Vagina (tissue), 2 donors: Measurements from ENCODE around the gene LCE4A. TPM values are rescaled to one million over a fixed set of nuclear protein-coding genes. Genes with fewer than 3 reads are reported as not detected.

Source experiments
- DNase-seq, 2 donors: peaks; one replicate each; pipeline ENCODE4 v3.0.0-alpha.2; 2017; ENCODE audit errors: extremely low spot score in 2 of 2
- H3K27ac ChIP-seq: fragments of 200-600 bp; sonication (generic); one replicate; pipeline ENCODE4 v1.5.1; 2019
- H3K27me3 ChIP-seq: fragments of 200-600 bp; sonication (generic); one replicate; pipeline ENCODE4 v1.5.1; 2019
- H3K36me3 ChIP-seq, 2 donors: fragments of 200-600 bp; sonication (generic); one replicate each; pipeline ENCODE4 v1.5.1; 2017 to 2019
- H3K4me1 ChIP-seq: fragments of 200-600 bp; sonication (generic); one replicate; pipeline ENCODE4 v1.5.1; 2019
- H3K4me3 ChIP-seq, 2 donors: fragments of 200-600 bp; sonication (generic); 1 replicate in 1 of 2; 2 replicates in 1 of 2; pipeline ENCODE4 v1.5.1; 2016 to 2019
- H3K9me3 ChIP-seq: fragments of 200-600 bp; sonication (generic); one replicate; pipeline ENCODE4 v1.5.1; 2019
- CTCF ChIP-seq, 3 experiments: fragments of 450-650 bp in 2 of 3; fragments of 200-600 bp in 1 of 3; sonication (generic) in 1 of 3; IDR thresholded peaks; one replicate each; pipeline ENCODE4 v1.5.1; 2017 to 2019; ENCODE audit warnings: antibody characterized with exemption in 3 of 3, mild to moderate bottlenecking in 2 of 3, moderate library complexity in 2 of 3
- POLR2A ChIP-seq, 2 donors: fragments of 450-650 bp; IDR thresholded peaks; one replicate each; pipeline ENCODE4 v1.6.1; 2017; ENCODE audit warnings: antibody characterized with exemption in 2 of 2, mild to moderate bottlenecking in 2 of 2, moderate library complexity in 2 of 2
- POLR2AphosphoS5 ChIP-seq, 2 donors: sonication (generic); formaldehyde crosslinking; IDR thresholded peaks; one replicate each; pipeline ENCODE4 v1.9.0; 2017; ENCODE audit warnings: antibody characterized with exemption in 2 of 2, mild to moderate bottlenecking in 2 of 2, low read depth in 1 of 2; ENCODE audit not compliant: insufficient read depth in 1 of 2
- intact Hi-C: fragments of 100-400 bp; cut with DNase I; formaldehyde crosslinking; loops from one replicate; pipeline ENCODE4 v1.15.1; 2023
- total RNA-seq: library from RNA; depleted of rRNA; stranded (reverse); fragments of >200 nt; gene quantifications from one replicate; pipeline ENCODE4 v1.2.3, GENCODE V29; 2016

Gene LCE4A
- total RNA-seq, 1 donor from 2014 or later: not detected

DNA sequence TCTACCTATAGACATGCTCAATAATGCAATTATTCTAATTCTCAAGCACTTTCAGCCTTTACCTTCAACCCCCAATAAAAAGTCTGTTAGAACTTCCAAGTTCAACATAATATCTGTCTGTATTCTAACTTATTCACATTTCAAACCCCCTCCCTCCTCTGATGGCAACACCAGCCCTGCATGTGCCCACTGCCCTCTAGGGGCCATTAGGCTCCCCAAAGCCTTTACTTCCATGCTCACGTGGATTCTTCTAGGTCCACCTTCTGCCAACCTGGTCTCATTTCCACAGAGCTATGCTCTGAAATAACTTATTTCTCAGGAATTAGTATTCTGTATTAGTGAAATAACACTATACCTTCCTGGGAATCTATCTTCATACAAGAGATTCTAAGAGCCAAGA lies 27.7 kb downstream of the LCE4A start:
- DNase-seq: no peak
- H3K4me3 ChIP-seq: no peak overlapping the region
- no peak for TF ChIP-seq CTCF (IDR thresholded peaks at IDR 0.05)
- TF ChIP-seq POLR2A (IDR thresholded peaks at IDR 0.05): no peak
- no peak for TF ChIP-seq POLR2AphosphoS5 (IDR thresholded peaks at IDR 0.05; ENCODE audit: insufficient read depth in 1 of 2, low read depth in 1 of 2)
- no peaks in the 10 kb centered on the region for H3K9me3 ChIP-seq
- H3K36me3 ChIP-seq: no peaks in the 10 kb centered on the region
- no peak overlapping the region for H3K27ac ChIP-seq
- no peaks in the 10 kb centered on the region for H3K27me3 ChIP-seq
- intact Hi-C loops: no loop called here
- H3K4me1 ChIP-seq: no peaks in the 10 kb centered on the region

DNA sequence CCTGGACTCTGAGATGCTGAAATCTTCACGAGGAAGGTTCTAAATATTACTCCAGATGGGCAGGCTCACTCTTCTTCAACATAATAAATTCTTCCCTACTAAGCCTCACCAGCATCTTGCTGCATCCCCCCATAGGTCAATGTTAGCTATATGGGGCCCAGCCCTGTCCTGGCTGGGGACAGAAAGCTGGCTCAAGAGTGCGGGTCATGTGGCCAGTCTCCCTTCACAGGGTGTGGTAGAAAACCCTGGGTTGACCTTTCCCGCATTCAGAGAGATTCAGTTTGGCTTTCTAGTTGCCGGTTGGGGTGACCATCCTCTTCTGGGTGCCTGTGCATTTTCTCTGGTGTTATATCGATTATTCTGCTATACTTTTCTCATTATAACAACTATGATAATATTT lies 30.0 kb downstream of the LCE4A start:
- H3K4me1 ChIP-seq: no peaks in the 10 kb centered on the region
- TF ChIP-seq POLR2A (IDR thresholded peaks at IDR 0.05): no peak
- TF ChIP-seq POLR2AphosphoS5 (IDR thresholded peaks at IDR 0.05; ENCODE audit: insufficient read depth in 1 of 2, low read depth in 1 of 2): no peak
- no peak for TF ChIP-seq CTCF (IDR thresholded peaks at IDR 0.05)
- no peak overlapping the region for H3K27ac ChIP-seq
- no peak for DNase-seq
- no peaks in the 10 kb centered on the region for H3K9me3 ChIP-seq
- no peak overlapping the region for H3K4me3 ChIP-seq
- no peaks in the 10 kb centered on the region for H3K27me3 ChIP-seq
- H3K36me3 ChIP-seq: no peaks in the 10 kb centered on the region
- intact Hi-C loops: no loop called here

DNA sequence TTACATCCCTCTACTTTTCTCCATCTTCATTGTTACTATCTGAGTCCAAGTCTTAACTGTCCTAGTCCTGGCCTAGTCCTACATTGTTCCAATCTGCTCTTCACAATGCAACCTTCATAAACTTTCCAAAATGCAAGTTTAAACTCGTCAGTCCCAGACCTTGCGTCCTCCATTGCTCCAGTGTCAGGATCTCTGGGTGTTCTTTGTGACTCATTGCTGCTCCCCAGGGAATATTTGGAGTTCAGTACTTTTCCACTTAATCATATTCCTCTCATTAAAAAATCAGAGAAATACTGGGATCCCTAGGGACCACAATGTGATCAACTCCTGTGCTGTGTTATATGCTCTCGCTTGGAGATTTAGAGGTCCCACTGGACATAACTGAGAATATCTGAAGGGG lies 31.9 kb downstream of the LCE4A start:
- Histone ChIP-seq H3K27me3 (no peaks in the 10 kb centered on the region), H3K4me1 (no peaks in the 10 kb centered on the region), H3K4me3 (no peak overlapping the region), H3K36me3 (no peaks in the 10 kb centered on the region), H3K27ac (no peak overlapping the region), H3K9me3 (no peaks in the 10 kb centered on the region)
- intact Hi-C loops: no loop called here
- DNase-seq: no peak
- TF ChIP-seq CTCF (IDR thresholded peaks at IDR 0.05) (no peak), POLR2A (IDR thresholded peaks at IDR 0.05) (no peak), POLR2AphosphoS5 (IDR thresholded peaks at IDR 0.05; ENCODE audit: insufficient read depth in 1 of 2, low read depth in 1 of 2) (peak in 1 of 2 donors; percentile 33)

GRCh38 chr1:152741656-152742055 lies 33.7 kb downstream of the LCE4A start:
- intact Hi-C loops: no loop called here
- TF ChIP-seq POLR2A (IDR thresholded peaks at IDR 0.05): no peak
- TF ChIP-seq POLR2AphosphoS5 (IDR thresholded peaks at IDR 0.05; ENCODE audit: insufficient read depth in 1 of 2, low read depth in 1 of 2): no peak
- TF ChIP-seq CTCF (IDR thresholded peaks at IDR 0.05): no peak
- DNase-seq: no peak
- Histone ChIP-seq H3K4me1 (no peaks in the 10 kb centered on the region), H3K36me3 (no peaks in the 10 kb centered on the region), H3K27ac (no peak overlapping the region), H3K27me3 (no peaks in the 10 kb centered on the region), H3K9me3 (no peaks in the 10 kb centered on the region), H3K4me3 (no peak overlapping the region)

DNA sequence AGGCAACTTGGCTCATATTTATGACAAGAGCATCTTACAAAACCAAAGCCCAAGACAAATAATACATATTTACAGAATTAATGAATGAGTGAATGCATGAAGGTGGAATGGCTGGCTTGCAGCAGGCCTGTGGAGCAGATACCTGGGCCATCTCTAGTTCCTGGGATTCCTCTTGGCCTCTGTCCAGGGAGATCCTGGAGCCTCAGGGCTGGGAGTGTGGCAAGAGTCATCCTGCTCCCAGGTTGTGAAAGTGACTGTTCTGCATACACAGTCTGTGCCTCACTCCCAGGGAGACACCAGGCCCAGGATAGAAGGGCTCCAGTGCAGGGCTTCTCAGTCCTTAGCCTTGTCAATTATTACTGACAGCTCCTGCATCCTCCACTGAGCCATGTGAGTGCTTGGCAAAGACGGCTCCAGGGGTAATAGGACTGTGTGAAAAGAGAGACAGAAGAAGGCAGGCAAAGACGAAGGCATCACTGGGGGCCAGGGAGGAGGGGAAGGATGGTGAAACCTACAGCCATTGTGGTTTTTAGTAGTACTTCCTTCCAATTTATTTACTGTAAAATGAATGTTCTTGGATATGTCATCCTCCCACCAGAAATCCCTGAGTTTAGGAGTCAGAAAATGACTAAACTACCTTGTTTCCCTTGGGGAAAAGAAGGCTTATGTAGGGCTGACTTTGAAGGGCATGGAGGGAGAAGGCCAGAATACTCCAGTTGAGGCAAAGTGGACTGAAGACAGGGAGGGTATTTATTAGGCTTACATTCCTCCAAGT lies 35.6 kb downstream of the LCE4A start:
- no peaks in the 10 kb centered on the region for H3K27me3 ChIP-seq
- H3K4me1 ChIP-seq: no peaks in the 10 kb centered on the region
- no peaks in the 10 kb centered on the region for H3K36me3 ChIP-seq
- no peak overlapping the region for H3K4me3 ChIP-seq
- DNase-seq: no peak
- no peak overlapping the region for H3K27ac ChIP-seq
- TF ChIP-seq POLR2A (IDR thresholded peaks at IDR 0.05) (no peak), POLR2AphosphoS5 (IDR thresholded peaks at IDR 0.05; ENCODE audit: insufficient read depth in 1 of 2, low read depth in 1 of 2) (no peak), CTCF (IDR thresholded peaks at IDR 0.05) (no peak)
- no peaks in the 10 kb centered on the region for H3K9me3 ChIP-seq
- intact Hi-C loops: no loop called here
